H1 (cell line): ENCODE results near the gene STOML2. TPM values are rescaled to one million over a fixed set of nuclear protein-coding genes. Genes with fewer than 3 reads are reported as not detected.

Source experiments
- CTCF ChIA-PET: fragments of 300-600 bp; sonication (Branson Sonifier 250); formaldehyde crosslinking; loops from one replicate; lab custom pipeline; 2021; ENCODE audit not compliant: partially characterized antibody; lab: Charles Lee
- POLR2A ChIA-PET: fragments of 300-600 bp; sonication (Branson Sonifier 250); formaldehyde crosslinking; loops from one replicate; lab custom pipeline; 2021; ENCODE audit warnings: inconsistent platforms; ENCODE audit not compliant: partially characterized antibody; lab: Charles Lee
- DNase-seq, 2 experiments: peaks; one replicate each; pipeline versions ENCODE4 v3.0.0 to v3.0.0-alpha.2; 2010 to 2022; ENCODE audit warnings: low spot score in 2 of 2, low read depth in 1 of 2, mixed read lengths in 1 of 2
- FAIRE-seq: peaks from 2 replicates; lab custom pipeline; 2011; peaks lifted over from hg19 to GRCh38; lab: Jason Lieb, UNC
- H2AFZ ChIP-seq: 2 replicates; pipeline ENCODE4 v1.8.1; 2012; ENCODE audit warnings: low read length, inconsistent platforms
- H2AK5ac ChIP-seq: 2 replicates; pipeline ENCODE4 v1.6.1; 2013; ENCODE audit warnings: low read depth, low read length
- H2BK120ac ChIP-seq: replicated peaks from 2 replicates; pipeline ENCODE3; 2013; ENCODE audit warnings: low read depth, low read length, inconsistent platforms
- H2BK12ac ChIP-seq: 2 replicates; pipeline ENCODE4 v1.6.1; 2013; ENCODE audit warnings: low read depth, low read length
- H2BK15ac ChIP-seq: 2 replicates; pipeline ENCODE4 v1.6.1; 2013; ENCODE audit warnings: low read length
- H2BK20ac ChIP-seq: 2 replicates; pipeline ENCODE4 v1.6.1; 2013; ENCODE audit warnings: low read length
- H2BK5ac ChIP-seq: 2 replicates; pipeline ENCODE4 v1.6.1; 2013; ENCODE audit warnings: low read depth, low read length
- H3K14ac ChIP-seq: 2 replicates; pipeline ENCODE4 v1.6.1; 2013; ENCODE audit warnings: inconsistent platforms; ENCODE audit not compliant: insufficient read length
- H3K18ac ChIP-seq: 2 replicates; pipeline ENCODE4 v1.6.1; 2013; ENCODE audit warnings: low read length; ENCODE audit errors: extremely low read depth
- H3K23ac ChIP-seq: 2 replicates; pipeline ENCODE4 v1.6.1; 2013; ENCODE audit warnings: inconsistent platforms; ENCODE audit not compliant: insufficient read length
- H3K23me2 ChIP-seq: 2 replicates; pipeline ENCODE4 v1.6.1; 2013; ENCODE audit warnings: low read depth, low read length
- H3K27ac ChIP-seq: 2 replicates; pipeline ENCODE4 v1.6.1; 2011; ENCODE audit warnings: low read depth, low read length, inconsistent platforms
- H3K27me3 ChIP-seq, 4 experiments: replicated peaks in 1 of 4; 1 replicate in 1 of 4; 2 replicates in 3 of 4; pipeline versions ENCODE4 v1.6.1 to v1.8.1; 2011 to 2013; ENCODE audit warnings: low read length in 3 of 4, mild to moderate bottlenecking in 3 of 4, inconsistent platforms in 2 of 4, mixed read lengths in 2 of 4, moderate library complexity in 1 of 4; ENCODE audit not compliant: control insufficient read depth in 3 of 4, insufficient read depth in 3 of 4; ENCODE audit errors: extremely low read depth in 1 of 4
- H3K36me3 ChIP-seq, 4 experiments: 2 replicates each; pipeline versions ENCODE4 v1.6.1 to v1.8.1; 2011 to 2013; ENCODE audit warnings: mild to moderate bottlenecking in 4 of 4, low read length in 3 of 4, moderate library complexity in 2 of 4, control low read depth in 1 of 4, inconsistent platforms in 1 of 4; ENCODE audit not compliant: insufficient read depth in 4 of 4, control insufficient read depth in 2 of 4
- H3K4ac ChIP-seq: replicated peaks from 2 replicates; pipeline ENCODE3; 2013; ENCODE audit warnings: low read length, low read depth, mixed read lengths, inconsistent platforms; ENCODE audit not compliant: insufficient read length
- H3K4me1 ChIP-seq, 4 experiments: replicated peaks in 1 of 4; 1 replicate in 1 of 4; 2 replicates in 3 of 4; pipeline versions ENCODE4 v1.6.1 to v1.8.1; 2011 to 2013; ENCODE audit warnings: low read length in 3 of 4, inconsistent platforms in 2 of 4, mixed read lengths in 1 of 4; ENCODE audit not compliant: insufficient read depth in 4 of 4, control insufficient read depth in 3 of 4
- H3K4me2 ChIP-seq, 2 experiments: 2 replicates each; pipeline versions ENCODE4 v1.6.1 to v1.8.1; 2011 to 2013; ENCODE audit warnings: low read depth in 2 of 2, low read length in 2 of 2, control low read depth in 1 of 2, inconsistent platforms in 1 of 2, mild to moderate bottlenecking in 1 of 2; ENCODE audit not compliant: insufficient read depth in 1 of 2
- H3K4me3 ChIP-seq, 4 experiments: fragments of 200-600, 300-600 bp in 1 of 4; sonication (generic), shearing (Covaris generic), sonication (Bioruptor Twin) in 1 of 4; 2 replicates each; pipeline versions ENCODE4 v1.5.1 to v1.8.1; 2011 to 2016; ENCODE audit warnings: low read length in 4 of 4, low read depth in 3 of 4, control low read depth in 2 of 4, inconsistent platforms in 2 of 4, mild to moderate bottlenecking in 2 of 4, mixed read lengths in 1 of 4, moderate library complexity in 1 of 4; ENCODE audit not compliant: insufficient read depth in 2 of 4; ENCODE audit errors: extremely low read depth in 1 of 4
- H3K56ac ChIP-seq: replicated peaks from 2 replicates; pipeline ENCODE3; 2013; ENCODE audit warnings: low read depth, mild to moderate bottlenecking, mixed read lengths, low read length, inconsistent platforms; ENCODE audit not compliant: insufficient read length
- H3K79me1 ChIP-seq: 2 replicates; pipeline ENCODE4 v1.6.1; 2013; ENCODE audit warnings: low read depth, low read length, control low read depth
- H3K79me2 ChIP-seq, 2 experiments: 2 replicates each; pipeline versions ENCODE4 v1.6.1 to v1.8.1; 2012 to 2013; ENCODE audit warnings: low read length in 2 of 2, mild to moderate bottlenecking in 2 of 2, inconsistent platforms in 1 of 2; ENCODE audit not compliant: insufficient read depth in 2 of 2, control insufficient read depth in 1 of 2
- H3K9ac ChIP-seq, 4 experiments: replicated peaks in 1 of 4; 1 replicate in 1 of 4; 2 replicates in 3 of 4; pipeline versions ENCODE4 v1.6.1 to v1.8.1; 2011 to 2013; ENCODE audit warnings: low read depth in 3 of 4, low read length in 3 of 4, control low read depth in 2 of 4, mild to moderate bottlenecking in 2 of 4, moderate library complexity in 2 of 4, inconsistent platforms in 1 of 4; ENCODE audit errors: extremely low read depth in 1 of 4
- H3K9me3 ChIP-seq, 2 experiments: 2 replicates each; pipeline versions ENCODE4 v1.6.1 to v1.8.1; 2012 to 2013; ENCODE audit warnings: mild to moderate bottlenecking in 2 of 2, moderate library complexity in 2 of 2, control low read depth in 1 of 2, inconsistent platforms in 1 of 2, low read depth in 1 of 2, low read length in 1 of 2, mixed read lengths in 1 of 2; ENCODE audit not compliant: insufficient read depth in 2 of 2
- H4K20me1 ChIP-seq, 2 experiments: replicated peaks in 1 of 2; 2 replicates each; pipeline versions ENCODE3 to v1.8.1; 2011 to 2013; ENCODE audit warnings: inconsistent platforms in 2 of 2, low read length in 2 of 2, mild to moderate bottlenecking in 1 of 2; ENCODE audit not compliant: insufficient read depth in 2 of 2, control insufficient read depth in 1 of 2
- H4K5ac ChIP-seq: 2 replicates; pipeline ENCODE4 v1.6.1; 2013; ENCODE audit warnings: low read length, low read depth, mixed read lengths, inconsistent platforms; ENCODE audit not compliant: insufficient read length
- H4K8ac ChIP-seq: 2 replicates; pipeline ENCODE4 v1.8.0; 2013; ENCODE audit warnings: mild to moderate bottlenecking, moderate library complexity, low read length, inconsistent platforms; ENCODE audit not compliant: insufficient read depth; ENCODE audit errors: extremely low read depth
- H4K91ac ChIP-seq: replicated peaks from 2 replicates; pipeline ENCODE3; 2013; ENCODE audit warnings: low read length, mixed read lengths, inconsistent platforms; ENCODE audit not compliant: insufficient read length
- MAFK ChIP-seq: IDR thresholded peaks from 2 replicates; pipeline ENCODE4 v1.6.1; 2012; ENCODE audit warnings: low read depth, mild to moderate bottlenecking, improper control_type of control experiment, low read length
- POLR2A ChIP-seq, 2 experiments: IDR thresholded peaks; 1 replicate in 1 of 2; 2 replicates in 1 of 2; pipeline ENCODE4 v1.6.1; 2011; ENCODE audit warnings: low read depth in 2 of 2, low read length in 2 of 2, mild to moderate bottlenecking in 2 of 2; ENCODE audit errors: control extremely low read depth in 1 of 2
- SIN3A ChIP-seq, 2 experiments: IDR thresholded peaks in 1 of 2; conservative IDR thresholded peaks in 1 of 2; 2 replicates each; pipeline ENCODE4 v1.6.1; 2011 to 2012; ENCODE audit warnings: low read length in 2 of 2, improper control_type of control experiment in 1 of 2, low read depth in 1 of 2, mild to moderate bottlenecking in 1 of 2
- SIX5 ChIP-seq: IDR thresholded peaks from 2 replicates; pipeline ENCODE4 v1.6.1; 2011; ENCODE audit warnings: mild to moderate bottlenecking, low read depth, low read length
- SP1 ChIP-seq: IDR thresholded peaks from 2 replicates; pipeline ENCODE4 v1.6.1; 2011; ENCODE audit warnings: low read depth, low read length
- TAF1 ChIP-seq: IDR thresholded peaks from 2 replicates; pipeline ENCODE4 v1.6.1; 2011; ENCODE audit warnings: mild to moderate bottlenecking, low read depth, low read length
- WGBS, 2 experiments: shearing (Covaris generic) in 1 of 2; methylation state at CpG; one replicate each; pipeline versions ENCODE4 v1.1.6 to v1.1.7; 2013 to 2015; ENCODE audit warnings: low lambda C conversion rate in 2 of 2, mixed read lengths in 2 of 2, inconsistent platforms in 1 of 2, low coverage in 1 of 2, missing lambda C conversion rate in 1 of 2; ENCODE audit not compliant: insufficient replicate concordance in 2 of 2, insufficient coverage in 1 of 2, insufficient read length in 1 of 2; ENCODE audit errors: extremely low coverage in 1 of 2, missing lambda C conversion rate in 1 of 2; 5-methylcytosine and 5-hydroxymethylcytosine counted together
- polyA plus RNA-seq, 7 experiments: library from polyadenylated mRNA; depleted of rRNA in 3 of 7; stranded (reverse) in 5 of 7; unstranded in 2 of 7; fragments of >200 nt in 5 of 7; fragments of 200-250 nt in 2 of 7; gene quantifications; 1 replicate in 5 of 7; 2 replicates in 1 of 7; 4 replicates in 1 of 7; pipeline versions ENCODE4 v1.2.1 to v1.2.3, GENCODE V29; 2011 to 2013; ENCODE audit warnings: missing spikeins in 2 of 7, mixed read lengths in 2 of 7
- total RNA-seq: library from RNA; stranded (reverse); fragmentation: NEBNext Ultra II Directional; extraction: Animal tissue kit (Norgen Biotek cat#: 25700); gene quantifications from 2 replicates; pipeline ENCODE4 v1.2.1, GENCODE V29; 2021

The STOML2 gene
- total and polyA plus RNA-seq, 2 of the 8 experiments (the other 6 are each of a cell fraction or from before 2014, with no cell fraction given): 203 to 256 TPM

DNA sequence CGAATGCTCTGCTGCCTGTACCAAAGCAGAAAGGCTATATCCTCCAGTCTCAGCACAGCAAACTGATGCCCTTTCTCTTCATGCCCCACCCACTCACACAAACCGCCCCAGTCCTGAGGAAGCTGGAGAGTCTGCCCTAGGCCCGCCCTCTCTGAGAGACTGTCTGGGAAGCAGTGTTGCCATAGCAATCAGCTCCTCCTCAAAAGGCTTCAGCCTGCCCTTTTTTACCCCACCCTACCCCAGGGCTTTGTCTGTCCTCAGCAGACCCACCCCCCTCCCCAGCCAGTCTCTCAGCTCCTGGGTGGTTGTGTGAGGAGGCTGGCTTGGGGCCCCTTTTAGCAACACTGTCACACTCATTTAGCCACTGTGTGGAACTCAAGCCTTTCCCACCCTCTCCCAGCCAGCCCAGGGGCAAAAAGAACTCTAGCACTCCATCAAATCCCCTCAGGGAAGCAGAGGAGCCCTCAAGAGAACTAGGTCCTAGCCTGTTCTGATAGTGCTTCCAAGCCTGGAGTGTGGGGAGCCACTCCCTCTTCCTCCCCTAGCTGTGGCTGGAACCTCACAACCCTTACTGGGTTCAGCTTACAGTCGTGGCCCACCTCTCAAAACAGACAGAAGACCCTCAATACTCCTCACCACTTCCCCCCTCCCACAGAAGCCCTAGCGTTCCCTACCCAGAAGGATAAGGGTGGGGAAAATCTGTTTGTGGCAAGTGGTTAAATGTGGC is 11.3 kb upstream of the STOML2 start:
- peak overlapping the region; percentile 48 for H2BK120ac ChIP-seq
- no peaks in the 10 kb centered on the region for H3K9me3 ChIP-seq
- H3K23me2 ChIP-seq: peaks cover 23% of the 10 kb centered on the region
- H2AFZ ChIP-seq: no peak overlapping the region
- no peak overlapping the region; the same call in 1 of the 2 replicates for H2BK12ac ChIP-seq
- TF ChIP-seq SIX5 (no peak), MAFK (no peak), SP1 (peak; percentile 37; the same call in 1 of the 2 replicates), POLR2A (IDR thresholded peaks at IDR 0.05; ENCODE audit: control extremely low read depth in 1 of 2, low read depth in 2 of 2, low read length in 2 of 2) (peak; percentile 9 to 47; a peak in 2 of 3 replicates), SIN3A (conservative IDR thresholded peaks at IDR 0.05 in 1 of 2, IDR thresholded peaks at IDR 0.05 in 1 of 2; ENCODE audit: low read depth in 1 of 2, low read length in 2 of 2) (0 out of 4 replicates have a peak, but pooled peaks of 1 of the 2 experiments have one; percentile 53), TAF1 (peak; percentile 72; the same call in 1 of the 2 replicates)
- no peak overlapping the region for H3K23ac ChIP-seq
- peak overlapping the region; percentile 46; the same call in 1 of the 2 replicates for H4K8ac ChIP-seq
- peak overlapping the region in 2 of 4 experiments; percentile 43 to 54; a peak in 3 of 7 replicates for H3K9ac ChIP-seq
- no peaks in the 10 kb centered on the region for H3K27me3 ChIP-seq
- WGBS, 2 experiments: 9% methylated on average over 5 of the region's 5 CpGs; no CpG with 5 or more reads in 1 of the 2 experiments
- H2BK5ac ChIP-seq: peak overlapping the region; percentile 91
- H4K20me1 ChIP-seq: peaks cover 2 to 5% of the 10 kb centered on the region in 2 experiments
- FAIRE-seq (peak; percentile 80), DNase-seq (peak; percentile 76 to 80)
- H4K5ac ChIP-seq: peak overlapping the region; percentile 35
- no peaks in the 10 kb centered on the region for H3K36me3 ChIP-seq
- peak overlapping the region; percentile 5 for H3K56ac ChIP-seq
- no peak overlapping the region; the same call in 1 of the 2 replicates for H2AK5ac ChIP-seq
- POLR2A ChIA-PET: interaction anchor here (0.5 to 10.3 kb wide), 6 partner anchors 14 to 373 kb away, joined by 3 to 151 read pairs (median 4); partner anchors contain the start of genes FANCG, PIGO, STOML2 and VCP
- H3K4me2 ChIP-seq: peak overlapping the region; percentile 53 to 99
- no peak overlapping the region for H2BK20ac ChIP-seq
- no peaks in the 10 kb centered on the region for H3K79me1 ChIP-seq
- H3K4ac ChIP-seq: peak overlapping the region; percentile 86
- H4K91ac ChIP-seq: peak overlapping the region; percentile 29
- CTCF ChIA-PET: interaction anchor here (0.6 to 2.2 kb wide), 11 partner anchors 10 to 362 kb away, joined by 3 to 9 read pairs (median 4); partner anchors contain the start of gene PIGO
- H3K4me3 ChIP-seq: peak overlapping the region; percentile 49 to 83 (median 76); a peak in 7 of 8 replicates
- H2BK15ac ChIP-seq: peak overlapping the region; percentile 61; the same call in 1 of the 2 replicates
- peak overlapping the region; percentile 90 for H3K18ac ChIP-seq
- H3K27ac ChIP-seq: peak overlapping the region; percentile 76
- H3K79me2 ChIP-seq: no peaks in the 10 kb centered on the region; a peak in 1 of 4 replicates
- H3K4me1 ChIP-seq: peaks cover 4 to 25% (median 11%) of the 10 kb centered on the region in 4 experiments; a peak in 6 of 7 replicates
- H3K14ac ChIP-seq: no peak overlapping the region
